NCI-H146 treated with DMSO at 0.1 percent for 48 hours (cell line): Measurements from ENCODE around the gene PLXNB3.
"Not testable (repeated sequence)": the region's sequence is repeated elsewhere in the genome, so short reads cannot be mapped to it uniquely, and the experiment has no call there.

ENCODE experiments used
- DNase-seq: peaks from one replicate; lab custom pipeline; 2025; ENCODE audit not compliant: unreplicated experiment; lab: John Stamatoyannopoulos, UW

Gene PLXNB3

GRCh38 chrX:153732401-153732800, 31.6 kb upstream of the PLXNB3 start:
- DNase-seq: no peak

- DNase-seq: no peak
Measured at GRCh38 chrX:153733651-153734240, 30.3 kb upstream of the PLXNB3 start.

- DNase-seq: no peak
Measured at GRCh38 chrX:153734871-153735270, 29.2 kb upstream of the PLXNB3 start.

- DNase-seq: no peak
Measured at GRCh38 chrX:153735274-153735673, 28.8 kb upstream of the PLXNB3 start.

GRCh38 chrX:153736071-153736820, 27.8 kb upstream of the PLXNB3 start:
- DNase-seq: no peak

GRCh38 chrX:153736871-153737441, 27.1 kb upstream of the PLXNB3 start:
- DNase-seq: no peak

GRCh38 chrX:153738056-153738605, 25.9 kb upstream of the PLXNB3 start:
- DNase-seq: no peak

- no peak for DNase-seq
Measured at GRCh38 chrX:153739754-153740486, 24.1 kb upstream of the PLXNB3 start.

GRCh38 chrX:153740631-153741222, 23.3 kb upstream of the PLXNB3 start:
- no peak for DNase-seq

GRCh38 chrX:153741446-153741845, 22.6 kb upstream of the PLXNB3 start:
- no peak for DNase-seq

GRCh38 chrX:153742111-153742510, 21.9 kb upstream of the PLXNB3 start:
- DNase-seq: not testable (repeated sequence)

- DNase-seq: not testable (repeated sequence)
Measured at GRCh38 chrX:153742796-153743467, 21.1 kb upstream of the PLXNB3 start.

- peak; percentile 37 for DNase-seq
Measured at GRCh38 chrX:153743468-153744209, 20.4 kb upstream of the PLXNB3 start.

- no peak for DNase-seq
Measured at GRCh38 chrX:153744210-153745066, 19.6 kb upstream of the PLXNB3 start.

- not testable (repeated sequence) for DNase-seq
Measured at GRCh38 chrX:153745067-153745433, 19.0 kb upstream of the PLXNB3 start.

GRCh38 chrX:153746359-153746758, 17.7 kb upstream of the PLXNB3 start:
- no peak for DNase-seq

- DNase-seq: not testable (repeated sequence)
Measured at GRCh38 chrX:153746991-153747390, 17.1 kb upstream of the PLXNB3 start.

- not testable (repeated sequence) for DNase-seq
Measured at GRCh38 chrX:153749017-153749416, 15.0 kb upstream of the PLXNB3 start.
